HG03354 (cell line): ENCODE results near the gene FAM110A.
"Not testable (repeated sequence)": the region's sequence is repeated elsewhere in the genome, so short reads cannot be mapped to it uniquely, and the experiment has no call there.

Experiments
- ATAC-seq: cut with Tn5 transposase; IDR thresholded peaks from one replicate; pipeline ENCODE4 v1.9.1; 2021; ENCODE audit warnings: mild to moderate bottlenecking; ENCODE audit not compliant: unreplicated experiment, poor library complexity, severe bottlenecking

The FAM110A gene

GRCh38 chr20:891058-891705 lies 57.7 kb downstream of the FAM110A start:
- no peak for ATAC-seq

GRCh38 chr20:891706-892080 lies 58.2 kb downstream of the FAM110A start:
- no peak for ATAC-seq

- ATAC-seq: not testable (repeated sequence)
Observed at GRCh38 chr20:892371-892770, 58.9 kb downstream of the FAM110A start.
